ENCODE results near the gene MTUS2. TPM values are rescaled to one million over a fixed set of nuclear protein-coding genes. Genes with fewer than 3 reads are reported as not detected.

Gene MTUS2
- total and polyA plus RNA-seq, 2 of the 8 experiments (the other 6 are each of a cell fraction or from before 2014, with no cell fraction given), result 0.18 to 0.80 TPM

DNA sequence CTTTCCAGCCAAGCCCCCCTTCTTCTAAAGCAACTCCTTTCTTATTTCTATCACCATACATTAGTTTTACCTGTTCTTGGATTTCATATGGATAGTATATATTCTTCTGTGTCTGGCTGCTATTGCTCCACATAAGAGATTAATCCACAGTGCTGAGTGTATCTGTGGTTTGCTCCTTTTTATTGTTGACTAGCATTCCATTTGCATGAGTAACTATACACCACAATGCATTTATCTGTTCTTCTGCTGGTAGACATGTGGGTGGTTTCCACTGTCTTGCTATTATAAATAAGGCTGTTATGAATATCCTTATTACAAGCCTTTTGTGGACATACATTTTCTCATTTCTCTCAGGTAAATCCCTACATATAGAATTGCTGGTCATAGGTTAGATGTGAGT, 637.2 kb downstream of the MTUS2 start (continued):
- TF ChIP-seq, protein P1, sequence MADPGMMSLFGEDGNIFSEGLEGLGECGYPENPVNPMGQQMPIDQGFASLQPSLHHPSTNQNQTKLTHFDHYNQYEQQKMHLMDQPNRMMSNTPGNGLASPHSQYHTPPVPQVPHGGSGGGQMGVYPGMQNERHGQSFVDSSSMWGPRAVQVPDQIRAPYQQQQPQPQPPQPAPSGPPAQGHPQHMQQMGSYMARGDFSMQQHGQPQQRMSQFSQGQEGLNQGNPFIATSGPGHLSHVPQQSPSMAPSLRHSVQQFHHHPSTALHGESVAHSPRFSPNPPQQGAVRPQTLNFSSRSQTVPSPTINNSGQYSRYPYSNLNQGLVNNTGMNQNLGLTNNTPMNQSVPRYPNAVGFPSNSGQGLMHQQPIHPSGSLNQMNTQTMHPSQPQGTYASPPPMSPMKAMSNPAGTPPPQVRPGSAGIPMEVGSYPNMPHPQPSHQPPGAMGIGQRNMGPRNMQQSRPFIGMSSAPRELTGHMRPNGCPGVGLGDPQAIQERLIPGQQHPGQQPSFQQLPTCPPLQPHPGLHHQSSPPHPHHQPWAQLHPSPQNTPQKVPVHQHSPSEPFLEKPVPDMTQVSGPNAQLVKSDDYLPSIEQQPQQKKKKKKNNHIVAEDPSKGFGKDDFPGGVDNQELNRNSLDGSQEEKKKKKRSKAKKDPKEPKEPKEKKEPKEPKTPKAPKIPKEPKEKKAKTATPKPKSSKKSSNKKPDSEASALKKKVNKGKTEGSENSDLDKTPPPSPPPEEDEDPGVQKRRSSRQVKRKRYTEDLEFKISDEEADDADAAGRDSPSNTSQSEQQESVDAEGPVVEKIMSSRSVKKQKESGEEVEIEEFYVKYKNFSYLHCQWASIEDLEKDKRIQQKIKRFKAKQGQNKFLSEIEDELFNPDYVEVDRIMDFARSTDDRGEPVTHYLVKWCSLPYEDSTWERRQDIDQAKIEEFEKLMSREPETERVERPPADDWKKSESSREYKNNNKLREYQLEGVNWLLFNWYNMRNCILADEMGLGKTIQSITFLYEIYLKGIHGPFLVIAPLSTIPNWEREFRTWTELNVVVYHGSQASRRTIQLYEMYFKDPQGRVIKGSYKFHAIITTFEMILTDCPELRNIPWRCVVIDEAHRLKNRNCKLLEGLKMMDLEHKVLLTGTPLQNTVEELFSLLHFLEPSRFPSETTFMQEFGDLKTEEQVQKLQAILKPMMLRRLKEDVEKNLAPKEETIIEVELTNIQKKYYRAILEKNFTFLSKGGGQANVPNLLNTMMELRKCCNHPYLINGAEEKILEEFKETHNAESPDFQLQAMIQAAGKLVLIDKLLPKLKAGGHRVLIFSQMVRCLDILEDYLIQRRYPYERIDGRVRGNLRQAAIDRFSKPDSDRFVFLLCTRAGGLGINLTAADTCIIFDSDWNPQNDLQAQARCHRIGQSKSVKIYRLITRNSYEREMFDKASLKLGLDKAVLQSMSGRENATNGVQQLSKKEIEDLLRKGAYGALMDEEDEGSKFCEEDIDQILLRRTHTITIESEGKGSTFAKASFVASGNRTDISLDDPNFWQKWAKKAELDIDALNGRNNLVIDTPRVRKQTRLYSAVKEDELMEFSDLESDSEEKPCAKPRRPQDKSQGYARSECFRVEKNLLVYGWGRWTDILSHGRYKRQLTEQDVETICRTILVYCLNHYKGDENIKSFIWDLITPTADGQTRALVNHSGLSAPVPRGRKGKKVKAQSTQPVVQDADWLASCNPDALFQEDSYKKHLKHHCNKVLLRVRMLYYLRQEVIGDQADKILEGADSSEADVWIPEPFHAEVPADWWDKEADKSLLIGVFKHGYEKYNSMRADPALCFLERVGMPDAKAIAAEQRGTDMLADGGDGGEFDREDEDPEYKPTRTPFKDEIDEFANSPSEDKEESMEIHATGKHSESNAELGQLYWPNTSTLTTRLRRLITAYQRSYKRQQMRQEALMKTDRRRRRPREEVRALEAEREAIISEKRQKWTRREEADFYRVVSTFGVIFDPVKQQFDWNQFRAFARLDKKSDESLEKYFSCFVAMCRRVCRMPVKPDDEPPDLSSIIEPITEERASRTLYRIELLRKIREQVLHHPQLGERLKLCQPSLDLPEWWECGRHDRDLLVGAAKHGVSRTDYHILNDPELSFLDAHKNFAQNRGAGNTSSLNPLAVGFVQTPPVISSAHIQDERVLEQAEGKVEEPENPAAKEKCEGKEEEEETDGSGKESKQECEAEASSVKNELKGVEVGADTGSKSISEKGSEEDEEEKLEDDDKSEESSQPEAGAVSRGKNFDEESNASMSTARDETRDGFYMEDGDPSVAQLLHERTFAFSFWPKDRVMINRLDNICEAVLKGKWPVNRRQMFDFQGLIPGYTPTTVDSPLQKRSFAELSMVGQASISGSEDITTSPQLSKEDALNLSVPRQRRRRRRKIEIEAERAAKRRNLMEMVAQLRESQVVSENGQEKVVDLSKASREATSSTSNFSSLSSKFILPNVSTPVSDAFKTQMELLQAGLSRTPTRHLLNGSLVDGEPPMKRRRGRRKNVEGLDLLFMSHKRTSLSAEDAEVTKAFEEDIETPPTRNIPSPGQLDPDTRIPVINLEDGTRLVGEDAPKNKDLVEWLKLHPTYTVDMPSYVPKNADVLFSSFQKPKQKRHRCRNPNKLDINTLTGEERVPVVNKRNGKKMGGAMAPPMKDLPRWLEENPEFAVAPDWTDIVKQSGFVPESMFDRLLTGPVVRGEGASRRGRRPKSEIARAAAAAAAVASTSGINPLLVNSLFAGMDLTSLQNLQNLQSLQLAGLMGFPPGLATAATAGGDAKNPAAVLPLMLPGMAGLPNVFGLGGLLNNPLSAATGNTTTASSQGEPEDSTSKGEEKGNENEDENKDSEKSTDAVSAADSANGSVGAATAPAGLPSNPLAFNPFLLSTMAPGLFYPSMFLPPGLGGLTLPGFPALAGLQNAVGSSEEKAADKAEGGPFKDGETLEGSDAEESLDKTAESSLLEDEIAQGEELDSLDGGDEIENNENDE (IDR thresholded peaks at IDR 0.05; ENCODE audit: insufficient replicate concordance, low read length), result no peak
- TF ChIP-seq RNF2 (IDR thresholded peaks at IDR 0.05; ENCODE audit: borderline replicate concordance, low read depth, low read length, missing control alignments, poor library complexity, severe bottlenecking), result no peak
- TF ChIP-seq SIRT6 (IDR thresholded peaks at IDR 0.05; ENCODE audit: low read length), result no peak
- TF ChIP-seq EGR1 (IDR thresholded peaks at IDR 0.05; ENCODE audit: borderline replicate concordance, low read depth, low read length), result no peak
- TF ChIP-seq SRF (IDR thresholded peaks at IDR 0.05; ENCODE audit: low read depth, low read length), result no peak
- no peak for TF ChIP-seq NRF1 (IDR thresholded peaks at IDR 0.05; ENCODE audit: low read depth, low read length)
- no peak for TF ChIP-seq CTBP2 (IDR thresholded peaks at IDR 0.05; ENCODE audit: borderline replicate concordance, insufficient read depth, insufficient read length, low read length)
- TF ChIP-seq, protein P2, sequence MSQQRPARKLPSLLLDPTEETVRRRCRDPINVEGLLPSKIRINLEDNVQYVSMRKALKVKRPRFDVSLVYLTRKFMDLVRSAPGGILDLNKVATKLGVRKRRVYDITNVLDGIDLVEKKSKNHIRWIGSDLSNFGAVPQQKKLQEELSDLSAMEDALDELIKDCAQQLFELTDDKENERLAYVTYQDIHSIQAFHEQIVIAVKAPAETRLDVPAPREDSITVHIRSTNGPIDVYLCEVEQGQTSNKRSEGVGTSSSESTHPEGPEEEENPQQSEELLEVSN (IDR thresholded peaks at IDR 0.05), result no peak
- no peak for TF ChIP-seq KDM1A (IDR thresholded peaks at IDR 0.05; ENCODE audit: borderline replicate concordance, low read length)
- TF ChIP-seq TAF1 (IDR thresholded peaks at IDR 0.05; ENCODE audit: low read depth, low read length), result no peak
- TF ChIP-seq JUN (IDR thresholded peaks at IDR 0.05; ENCODE audit: low read depth, low read length), result no peak
